GM20000 (cell line): ENCODE data around the gene TUBGCP2.
A peak's percentile ranks its signal among the peaks of the same experiment; 100 is the strongest.

Experiments
- DNase-seq: peaks from one replicate; pipeline ENCODE4 v3.0.0; 2012; ENCODE audit warnings: low spot score
- TF ChIP-seq, protein P1 (sequence below): IDR thresholded peaks from 2 replicates; pipeline ENCODE4 v1.5.1; 2012; ENCODE audit warnings: mild to moderate bottlenecking, control low read depth; ENCODE audit errors: extremely low read depth, missing control alignments

TUBGCP2 gene

DNA sequence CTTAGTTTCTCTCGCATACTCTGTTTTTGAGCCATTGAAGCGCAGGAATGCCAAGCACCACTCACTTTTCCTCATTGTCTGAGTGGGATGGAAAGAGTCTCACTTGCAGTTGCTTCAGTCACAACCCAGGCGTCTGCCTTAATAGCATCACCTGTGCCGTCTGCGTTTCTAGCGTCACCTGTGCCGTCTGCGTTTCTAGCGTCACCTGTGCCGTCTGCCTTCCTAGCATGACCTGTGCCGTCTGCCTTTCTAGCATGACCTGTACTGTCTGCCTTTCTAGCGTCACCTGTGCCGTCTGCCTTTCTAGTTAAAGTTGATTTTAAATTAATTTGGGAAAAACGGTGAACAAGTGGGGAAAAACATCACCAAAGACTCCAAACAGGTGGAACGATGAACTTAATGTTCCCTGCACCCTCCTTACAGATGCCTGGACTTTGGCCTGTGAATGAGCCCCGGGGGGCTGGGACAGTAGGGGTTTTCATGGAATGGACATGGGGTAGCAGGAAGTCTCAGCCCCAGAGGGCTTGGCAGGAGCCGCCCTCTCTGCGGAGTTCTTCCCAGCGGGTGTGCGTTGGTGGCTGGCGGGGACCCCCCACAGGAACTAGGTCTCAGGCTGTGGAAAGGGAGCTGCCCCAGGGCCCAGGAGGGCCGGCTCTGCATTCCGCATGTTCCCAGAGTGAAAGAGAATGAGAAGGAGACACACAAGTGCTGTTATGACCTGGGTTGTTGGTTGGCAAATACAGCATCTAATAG, 3.5 kb upstream of the TUBGCP2 start:
- TF ChIP-seq, protein P1, sequence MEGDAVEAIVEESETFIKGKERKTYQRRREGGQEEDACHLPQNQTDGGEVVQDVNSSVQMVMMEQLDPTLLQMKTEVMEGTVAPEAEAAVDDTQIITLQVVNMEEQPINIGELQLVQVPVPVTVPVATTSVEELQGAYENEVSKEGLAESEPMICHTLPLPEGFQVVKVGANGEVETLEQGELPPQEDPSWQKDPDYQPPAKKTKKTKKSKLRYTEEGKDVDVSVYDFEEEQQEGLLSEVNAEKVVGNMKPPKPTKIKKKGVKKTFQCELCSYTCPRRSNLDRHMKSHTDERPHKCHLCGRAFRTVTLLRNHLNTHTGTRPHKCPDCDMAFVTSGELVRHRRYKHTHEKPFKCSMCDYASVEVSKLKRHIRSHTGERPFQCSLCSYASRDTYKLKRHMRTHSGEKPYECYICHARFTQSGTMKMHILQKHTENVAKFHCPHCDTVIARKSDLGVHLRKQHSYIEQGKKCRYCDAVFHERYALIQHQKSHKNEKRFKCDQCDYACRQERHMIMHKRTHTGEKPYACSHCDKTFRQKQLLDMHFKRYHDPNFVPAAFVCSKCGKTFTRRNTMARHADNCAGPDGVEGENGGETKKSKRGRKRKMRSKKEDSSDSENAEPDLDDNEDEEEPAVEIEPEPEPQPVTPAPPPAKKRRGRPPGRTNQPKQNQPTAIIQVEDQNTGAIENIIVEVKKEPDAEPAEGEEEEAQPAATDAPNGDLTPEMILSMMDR, result no peak
- DNase-seq, result no peak

DNA sequence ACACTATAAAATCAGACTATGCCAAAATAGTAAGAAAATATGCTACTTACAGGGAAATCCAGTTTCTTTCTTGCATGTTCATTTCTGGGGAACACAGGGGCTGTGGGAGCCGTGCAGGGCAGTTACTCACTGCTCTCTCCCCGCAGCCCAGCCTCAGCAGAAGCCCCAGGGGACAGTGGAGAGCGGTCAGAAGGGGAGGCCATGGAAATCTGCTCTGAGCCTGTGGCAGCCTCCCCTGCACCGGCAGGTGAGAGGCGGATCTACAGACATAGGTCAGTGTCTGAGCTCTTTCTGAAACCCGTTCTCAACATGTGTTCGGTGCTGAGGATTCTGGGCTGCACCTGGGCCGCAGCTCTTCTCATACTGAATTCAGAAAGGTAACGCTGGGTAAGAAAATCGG, 2.9 kb upstream of the TUBGCP2 start:
- TF ChIP-seq, protein P1, result no peak
- DNase-seq, result no peak

DNA sequence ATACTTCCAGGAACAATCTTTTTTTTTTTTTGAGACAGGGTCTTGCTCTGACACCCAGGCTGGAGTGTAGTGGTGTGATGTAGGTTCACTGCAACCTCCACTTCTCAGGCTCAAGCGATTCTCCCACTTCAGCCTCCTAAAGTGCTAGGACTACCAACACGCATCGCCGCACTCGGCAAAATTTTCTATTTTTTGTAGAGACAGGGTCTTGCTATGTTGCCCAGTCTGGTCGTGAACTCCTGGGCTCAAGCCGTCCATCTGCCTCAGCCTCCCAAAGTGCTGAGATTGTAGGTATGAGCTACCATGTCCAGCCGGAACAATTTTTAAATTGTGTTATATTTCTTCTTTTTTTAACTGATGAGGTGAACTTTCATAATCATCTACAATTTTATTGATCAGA, 2.1 kb upstream of the TUBGCP2 start:
- TF ChIP-seq, protein P1, result no peak
- DNase-seq, result no peak

DNA sequence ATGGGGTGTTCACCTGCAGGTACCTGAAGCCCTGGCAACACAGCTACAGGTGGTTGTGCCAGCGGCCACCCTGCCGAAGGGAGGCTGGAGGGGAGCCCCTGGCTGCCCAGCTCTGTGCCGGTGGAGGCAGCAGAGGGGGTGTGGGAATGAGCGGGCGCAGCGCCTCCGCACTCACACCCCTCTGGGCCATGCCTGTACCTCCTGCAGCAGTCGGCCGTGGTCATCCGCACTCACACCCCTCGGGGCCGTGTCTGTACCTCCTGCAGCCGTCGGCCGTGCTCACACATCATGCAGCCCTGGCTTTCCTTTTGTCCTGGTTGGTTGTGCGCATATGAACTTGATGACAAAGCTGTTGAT, 1.7 kb upstream of the TUBGCP2 start:
- TF ChIP-seq, protein P1, result no peak
- DNase-seq, result no peak

DNA sequence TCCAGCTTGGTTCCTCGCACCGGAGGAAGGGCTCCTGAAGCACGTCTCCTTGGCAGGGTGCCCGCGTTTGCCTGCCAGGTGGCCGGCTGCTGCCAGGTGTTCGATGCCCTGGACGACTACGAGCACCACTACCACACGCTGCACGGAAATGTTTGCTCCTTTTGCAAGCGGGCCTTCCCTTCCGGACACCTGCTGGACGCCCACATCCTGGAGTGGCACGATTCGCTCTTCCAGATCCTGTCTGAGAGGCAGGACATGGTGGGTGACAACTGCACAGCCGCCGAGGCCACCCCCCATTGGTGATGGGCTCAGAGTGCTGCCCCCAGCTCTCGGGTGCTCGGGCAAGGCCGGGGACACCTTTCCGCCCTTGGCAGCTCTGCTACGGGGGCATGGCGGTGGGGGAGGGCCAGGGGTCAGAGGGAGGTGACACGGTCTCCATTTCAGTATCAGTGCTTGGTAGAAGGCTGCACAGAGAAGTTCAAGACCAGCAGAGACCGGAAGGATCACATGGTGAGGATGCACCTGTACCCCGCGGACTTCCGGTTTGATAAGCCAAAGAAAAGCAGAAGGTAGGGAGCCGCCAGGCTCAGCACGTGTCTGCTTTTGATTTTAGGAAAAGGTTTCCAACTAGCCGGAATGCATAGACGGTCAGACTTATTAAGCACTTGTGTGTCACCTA, 1.2 kb upstream of the TUBGCP2 start:
- DNase-seq, result no peak
- TF ChIP-seq, protein P1, result no peak

DNA sequence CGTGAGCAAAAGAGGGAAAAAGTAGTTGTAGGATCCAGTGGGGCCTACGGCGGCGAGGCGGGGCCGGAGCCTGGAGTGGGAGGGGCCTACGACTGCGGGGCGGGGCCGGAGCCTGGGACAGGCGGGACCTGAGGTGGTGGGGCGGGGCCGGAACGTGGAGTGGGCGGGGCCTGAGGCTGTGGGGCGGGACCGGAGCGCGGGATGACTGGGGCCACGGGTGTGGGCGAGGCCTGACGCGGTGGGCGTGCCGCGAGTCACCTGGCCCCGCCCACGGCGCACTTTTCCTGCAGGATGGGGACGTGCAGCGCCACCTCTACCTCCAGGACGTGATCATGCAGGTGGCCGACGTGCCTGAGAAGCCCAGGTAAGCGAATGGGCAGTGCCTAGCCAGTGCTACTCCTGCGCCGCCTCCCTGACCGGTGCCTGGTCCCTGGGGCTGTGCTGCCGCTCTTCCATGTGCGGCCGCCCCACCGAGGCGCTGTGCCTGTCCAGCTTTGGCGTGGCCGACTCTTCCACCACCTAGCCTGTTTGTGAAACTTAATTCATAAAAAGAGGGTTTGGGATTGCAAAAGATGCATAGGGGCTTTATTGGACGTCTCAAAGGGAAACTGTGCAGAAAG, 538 bp upstream of the TUBGCP2 start:
- peak; percentile 98 for DNase-seq
- TF ChIP-seq, protein P1, result no peak

DNA sequence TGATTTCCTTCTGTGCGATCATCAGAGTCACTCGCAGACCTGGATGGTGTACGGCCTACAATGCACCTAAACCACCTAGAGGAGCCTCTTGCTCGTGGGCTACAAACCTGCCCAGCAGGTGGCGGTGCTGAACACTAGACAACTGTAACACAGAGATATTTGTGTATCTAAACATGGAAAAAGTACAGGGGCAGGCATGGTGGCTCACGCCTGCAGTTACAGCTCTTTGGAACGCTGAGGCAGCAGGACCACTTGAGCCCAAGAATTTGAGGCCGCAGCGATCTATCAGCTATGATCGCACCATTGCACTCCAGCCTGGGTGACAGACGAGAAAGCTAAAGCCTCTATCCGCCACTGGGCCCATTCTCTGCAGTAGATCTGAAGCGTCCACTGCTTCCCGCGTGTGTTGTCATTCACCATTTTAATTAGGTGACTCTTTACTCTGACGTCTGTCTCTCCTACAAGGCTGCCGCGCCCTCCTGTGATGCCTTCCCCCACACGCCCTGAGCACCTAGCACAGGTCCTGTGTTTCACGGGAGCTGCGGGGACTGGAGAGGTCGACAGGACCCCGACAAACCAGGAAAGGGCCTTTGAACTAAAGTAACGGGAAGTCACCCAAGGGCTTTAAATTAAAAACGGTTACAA, 774 bp downstream of the TUBGCP2 start:
- TF ChIP-seq, protein P1, result peak; percentile 92
- DNase-seq, result peak; percentile 81
